Smooth muscle cell of the umbilical artery (primary cell): ENCODE results near the gene NSFL1C. TPM values are rescaled to one million over a fixed set of nuclear protein-coding genes. Genes with fewer than 3 reads are reported as not detected.

Experiments
- total RNA-seq: library from RNA; depleted of rRNA; stranded (reverse); fragments of >200 nt; gene quantifications from 2 replicates; pipeline ENCODE4 v1.2.3, GENCODE V29; 2014

NSFL1C gene
- total RNA-seq, result 19.9 and 31.2 TPM in 2 replicates

DNA sequence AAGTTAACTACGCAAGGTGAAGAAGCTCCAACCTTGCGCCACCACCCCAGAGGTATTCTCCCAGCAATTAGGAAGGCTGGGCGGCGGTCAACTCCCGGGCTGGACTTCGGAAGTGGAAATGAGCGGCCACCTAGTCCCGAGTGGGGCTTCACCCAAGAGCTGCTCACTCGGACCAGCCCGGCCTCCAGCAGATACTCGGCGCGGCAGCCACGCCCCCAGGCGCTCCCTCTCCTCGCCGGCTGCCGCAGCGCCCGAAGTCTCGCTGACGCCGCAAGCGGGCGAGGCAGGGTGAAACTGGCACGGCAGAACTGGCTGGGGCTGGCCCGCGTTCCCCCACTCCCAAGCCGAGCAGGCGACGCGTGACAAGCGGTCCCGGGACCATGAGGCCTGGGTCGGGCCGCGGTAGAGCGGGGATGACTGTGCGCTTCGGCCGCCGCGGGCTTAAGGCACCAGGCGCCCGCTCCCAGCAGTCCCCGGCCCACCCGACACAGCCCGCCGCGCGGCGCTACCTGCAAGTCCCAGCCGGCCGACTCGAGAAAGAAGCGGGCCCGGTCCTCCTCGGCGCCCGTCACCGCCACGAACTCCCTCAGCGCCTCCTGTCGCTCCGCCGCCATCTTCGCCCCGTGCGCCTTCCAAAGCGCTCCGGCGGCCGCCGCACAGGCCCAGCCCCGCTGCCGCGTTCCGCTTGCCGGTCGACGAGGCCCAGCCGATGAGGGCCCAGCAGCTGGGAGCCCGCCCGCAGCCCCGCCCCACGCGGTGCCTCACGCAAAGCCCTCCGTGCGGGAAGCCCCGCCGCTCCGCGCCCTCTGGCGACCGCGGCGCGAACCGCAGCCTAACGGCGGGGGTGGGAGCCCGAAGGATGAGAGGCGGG, at the start of gene NSFL1C:
Gene NSFL1C (minus strand): TSS at position 639 of the 871 bp plus-strand sequence. CDS start 25 bp downstream, at position 614.

DNA sequence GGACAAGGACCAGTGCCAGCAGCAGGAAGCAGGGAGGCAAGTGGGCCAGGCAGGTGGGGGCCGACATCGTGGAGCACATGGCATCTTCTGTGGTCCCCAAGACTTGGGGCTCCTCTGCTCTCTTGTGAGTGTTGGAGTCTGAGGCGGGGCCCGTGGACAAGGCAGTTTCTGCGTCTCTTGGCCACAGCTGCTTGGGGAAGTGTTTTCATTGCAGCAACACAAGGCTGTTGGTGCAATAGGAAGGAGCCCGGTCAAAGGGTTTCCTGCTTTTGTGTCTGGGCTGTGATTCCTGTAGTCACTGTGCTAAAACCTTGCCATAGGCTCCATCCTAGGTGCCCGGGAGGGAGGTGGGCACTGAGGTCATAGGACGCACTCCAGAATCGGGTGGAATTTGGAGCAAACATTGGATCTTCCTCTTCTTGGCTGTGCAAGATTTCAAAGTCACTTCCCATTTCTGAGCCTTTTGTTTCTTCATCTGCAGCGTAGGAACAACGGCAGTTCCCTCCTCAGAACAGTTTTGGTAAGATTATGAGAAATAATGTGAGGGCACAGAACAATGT, 24.7 kb upstream of the NSFL1C start, which contains the start of gene SIRPB2:
Gene SIRPB2 (minus strand): TSS at position 140 of the 560 bp plus-strand sequence. CDS start 61 bp downstream, at position 79.

DNA sequence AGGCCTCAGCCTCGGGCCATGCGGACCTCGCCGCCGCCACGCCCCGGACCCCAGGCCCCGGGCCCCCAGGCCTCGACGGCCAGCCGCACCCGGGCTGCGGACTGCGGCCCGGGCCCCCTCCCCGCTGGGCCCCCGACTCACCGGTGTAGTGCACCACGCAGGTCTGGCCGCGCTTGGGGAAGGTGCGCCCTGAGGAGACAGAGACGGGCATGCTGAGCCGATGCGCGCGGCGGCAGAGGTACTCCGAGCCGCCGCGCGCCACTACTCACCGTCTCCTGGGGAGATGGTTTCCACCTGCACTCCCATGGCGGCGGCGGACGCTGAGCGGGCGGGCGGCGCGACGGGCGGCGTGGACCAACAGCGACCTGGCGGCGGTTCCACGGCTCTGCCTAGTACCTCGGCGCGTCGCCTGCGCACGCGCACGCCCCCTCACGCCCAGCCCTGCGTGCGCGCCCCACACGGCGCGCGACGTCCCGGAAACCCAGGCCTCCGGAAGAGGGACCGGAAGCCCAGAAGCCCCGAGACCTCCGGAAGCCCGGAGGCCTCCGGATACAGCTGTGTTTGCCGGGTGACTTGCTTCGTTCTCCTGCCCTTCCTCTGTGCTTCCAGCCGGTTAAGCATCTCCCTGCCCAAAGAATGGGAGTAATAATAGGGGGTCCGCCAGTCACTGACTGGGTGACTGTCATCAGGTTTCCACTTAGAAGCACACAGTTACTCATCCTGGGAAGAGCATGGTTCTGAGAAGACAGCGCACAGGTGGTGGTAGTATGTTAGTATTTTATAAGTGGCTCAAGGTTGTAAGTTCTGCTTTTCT, 73.7 kb downstream of the NSFL1C start, which contains the start of gene FKBP1A:
Gene FKBP1A (minus strand): TSS at position 362 of the 814 bp plus-strand sequence. CDS start 56 bp downstream, at position 306.

Other genes starting within 250 kb of the NSFL1C start
- 0.14 and 0.59 TPM in 2 replicates for gene RAD21L1, start 240.8 kb downstream of the NSFL1C start, total RNA-seq
- 11.6 and 13.5 TPM in 2 replicates for gene SNPH, start 200.6 kb downstream of the NSFL1C start, total RNA-seq
- gene SDCBP2, start 137.7 kb downstream of the NSFL1C start, total RNA-seq, result 1.2 and 1.8 TPM in 2 replicates
- 103 and 178 TPM in 2 replicates for gene FKBP1A, start 73.8 kb downstream of the NSFL1C start, total RNA-seq
- not detected in 2 replicates for gene SIRPB2, start 24.6 kb upstream of the NSFL1C start, total RNA-seq
- gene SIRPD, start 90.9 kb upstream of the NSFL1C start, total RNA-seq, result not detected in 2 replicates
- 0.42 and 2.1 TPM in 2 replicates for gene SIRPB1, start 153.2 kb upstream of the NSFL1C start, total RNA-seq
- not detected in 2 replicates for gene SIRPG, start 190.9 kb upstream of the NSFL1C start, total RNA-seq